ENCODE results near the gene PTPRN2.
"Not testable (repeated sequence)": the region's sequence is repeated elsewhere in the genome, so short reads cannot be mapped to it uniquely, and the experiment has no call there.

PTPRN2 gene

DNA sequence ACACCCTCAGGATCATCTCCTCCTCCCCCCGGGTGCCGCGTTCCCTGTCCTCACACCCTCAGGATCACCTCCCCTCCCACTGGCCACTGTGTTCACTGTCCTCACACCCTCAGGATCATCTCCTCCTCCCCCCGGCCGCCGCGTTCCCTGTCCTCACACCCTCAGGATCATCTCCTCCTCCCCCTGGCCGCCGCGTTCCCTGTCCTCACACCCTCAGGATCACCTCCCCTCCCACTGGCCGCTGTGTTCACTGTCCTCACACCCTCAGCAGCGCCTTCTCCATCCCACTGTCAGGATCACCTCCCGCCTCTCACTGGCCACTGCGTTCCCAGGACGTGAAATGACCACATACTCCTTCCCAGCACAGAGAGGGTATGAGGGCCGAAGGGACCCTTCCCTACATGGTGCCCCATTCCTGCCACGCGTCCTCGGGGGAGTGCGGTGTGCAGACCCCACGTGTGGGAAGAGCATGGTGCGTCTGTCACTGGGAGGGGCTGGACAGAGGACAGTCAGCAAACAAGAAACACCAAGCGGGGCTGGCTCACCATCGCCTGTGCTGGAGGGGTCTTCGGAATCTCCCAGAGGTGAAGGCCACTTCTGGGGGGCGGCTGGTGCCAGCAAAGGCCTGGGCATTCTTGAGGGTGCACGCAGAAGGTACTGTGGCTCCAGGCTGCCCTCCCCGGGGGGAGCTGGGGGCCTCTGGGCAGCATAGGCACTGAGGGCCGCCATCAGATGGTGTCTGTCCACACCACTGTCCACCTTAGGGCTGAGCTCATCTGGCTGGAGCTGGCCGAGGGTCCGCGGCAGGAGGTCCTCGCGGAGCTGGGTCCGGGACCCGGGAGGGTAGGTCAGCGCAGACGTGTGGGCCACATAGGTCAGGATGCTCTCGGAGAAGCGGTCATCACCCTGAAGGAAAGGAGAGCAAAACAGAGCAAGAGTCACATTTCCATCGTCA is 421.0 kb downstream of the PTPRN2 start:
- H3K4me3 ChIP-seq (ENCODE audit: low read depth, low read length) = no peak overlapping the region
- TF ChIP-seq, protein P1, sequence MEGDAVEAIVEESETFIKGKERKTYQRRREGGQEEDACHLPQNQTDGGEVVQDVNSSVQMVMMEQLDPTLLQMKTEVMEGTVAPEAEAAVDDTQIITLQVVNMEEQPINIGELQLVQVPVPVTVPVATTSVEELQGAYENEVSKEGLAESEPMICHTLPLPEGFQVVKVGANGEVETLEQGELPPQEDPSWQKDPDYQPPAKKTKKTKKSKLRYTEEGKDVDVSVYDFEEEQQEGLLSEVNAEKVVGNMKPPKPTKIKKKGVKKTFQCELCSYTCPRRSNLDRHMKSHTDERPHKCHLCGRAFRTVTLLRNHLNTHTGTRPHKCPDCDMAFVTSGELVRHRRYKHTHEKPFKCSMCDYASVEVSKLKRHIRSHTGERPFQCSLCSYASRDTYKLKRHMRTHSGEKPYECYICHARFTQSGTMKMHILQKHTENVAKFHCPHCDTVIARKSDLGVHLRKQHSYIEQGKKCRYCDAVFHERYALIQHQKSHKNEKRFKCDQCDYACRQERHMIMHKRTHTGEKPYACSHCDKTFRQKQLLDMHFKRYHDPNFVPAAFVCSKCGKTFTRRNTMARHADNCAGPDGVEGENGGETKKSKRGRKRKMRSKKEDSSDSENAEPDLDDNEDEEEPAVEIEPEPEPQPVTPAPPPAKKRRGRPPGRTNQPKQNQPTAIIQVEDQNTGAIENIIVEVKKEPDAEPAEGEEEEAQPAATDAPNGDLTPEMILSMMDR (IDR thresholded peaks at IDR 0.05; ENCODE audit: borderline replicate concordance, insufficient read depth, low read depth, low read length) = no peak

DNA sequence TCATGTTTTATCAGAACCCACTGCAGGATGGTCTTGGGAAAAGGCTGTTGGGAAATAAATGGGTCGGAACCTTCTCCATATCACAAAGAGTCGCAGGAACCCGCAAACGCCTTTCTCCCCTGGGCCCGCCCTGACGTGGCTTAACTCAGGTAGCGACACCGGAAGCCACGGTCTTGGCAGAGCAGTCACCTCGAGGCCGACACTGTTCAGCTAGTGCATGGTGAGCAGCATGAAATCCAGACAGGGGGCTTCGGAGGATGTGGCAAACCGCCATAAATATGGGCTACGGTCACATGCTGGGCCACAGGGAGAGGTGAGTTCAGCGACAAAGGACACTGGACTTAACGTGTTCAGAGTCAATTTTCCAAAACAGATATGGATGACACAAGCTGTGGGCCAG is 421.9 kb downstream of the PTPRN2 start:
- TF ChIP-seq, protein P1 (IDR thresholded peaks at IDR 0.05; ENCODE audit: borderline replicate concordance, insufficient read depth, low read depth, low read length) = no peak
- no peak overlapping the region for H3K4me3 ChIP-seq (ENCODE audit: low read depth, low read length)

DNA sequence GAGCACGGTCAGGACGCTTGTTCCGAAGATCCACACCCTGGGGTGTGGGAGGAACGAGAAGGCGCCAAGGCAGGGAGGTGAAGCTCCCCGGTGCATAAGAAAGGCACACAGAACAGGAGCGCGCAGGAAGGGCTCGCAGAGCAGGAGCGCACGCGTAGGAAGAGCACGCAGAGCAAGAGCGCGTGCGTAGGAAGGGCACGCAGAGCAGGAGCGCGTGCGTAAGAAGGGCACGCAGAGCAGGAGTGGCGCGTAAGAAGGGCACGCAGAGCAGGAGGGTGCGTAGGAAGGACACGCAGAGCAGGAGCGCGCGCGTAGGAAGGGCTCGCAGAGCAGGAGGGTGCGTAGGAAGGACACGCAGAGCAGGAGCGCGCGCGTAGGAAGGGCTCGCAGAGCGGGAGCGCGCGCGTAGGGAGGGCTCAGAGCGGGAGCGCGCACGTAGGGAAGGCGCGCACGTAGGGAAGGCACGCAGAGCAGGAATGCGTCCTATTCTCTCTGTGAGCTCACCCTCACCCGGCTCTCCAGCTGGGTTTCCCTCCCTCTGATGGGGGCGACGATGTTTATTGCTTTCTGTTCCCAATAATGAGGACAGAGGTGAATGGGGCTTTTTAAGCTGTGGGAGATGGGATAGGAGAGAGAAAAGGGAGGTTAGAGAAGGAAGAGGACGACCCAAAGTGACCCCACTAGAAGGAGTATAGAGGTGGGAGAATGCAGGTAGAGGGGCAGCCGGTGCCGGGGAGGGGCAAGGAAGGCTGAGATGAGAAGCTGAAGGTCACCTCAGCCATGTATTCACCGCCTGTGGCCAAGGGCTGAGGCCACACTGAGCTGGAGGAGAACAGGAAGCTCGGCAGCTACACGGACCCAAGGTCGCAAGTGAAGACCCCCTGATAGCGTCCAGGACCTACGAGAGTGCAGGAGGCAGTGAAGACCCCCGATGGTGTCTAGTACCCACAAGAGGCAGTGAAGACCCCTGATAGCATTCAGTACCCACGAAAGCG is 423.2 kb downstream of the PTPRN2 start:
- no peak overlapping the region for H3K4me3 ChIP-seq (ENCODE audit: low read depth, low read length)
- TF ChIP-seq, protein P1 (IDR thresholded peaks at IDR 0.05; ENCODE audit: borderline replicate concordance, insufficient read depth, low read depth, low read length) = no peak

DNA sequence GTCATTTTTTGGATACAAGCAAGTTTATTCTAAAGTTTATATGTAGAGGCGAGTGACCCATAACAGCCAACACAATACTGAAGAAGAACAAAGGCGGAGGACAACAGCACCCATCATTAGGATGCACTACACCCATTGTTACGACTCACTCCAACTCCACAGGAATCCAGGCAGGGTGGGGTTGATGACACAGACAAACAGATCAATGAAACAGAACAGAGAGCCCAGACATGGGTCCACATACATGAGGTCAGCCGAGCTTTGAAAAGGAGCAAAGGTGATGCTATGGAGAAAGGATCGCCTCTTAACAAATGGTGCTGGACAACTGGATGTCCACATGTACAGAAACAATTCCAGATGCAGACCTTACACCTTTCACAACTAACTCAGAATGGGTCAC is 426.4 kb downstream of the PTPRN2 start:
- H3K4me3 ChIP-seq (ENCODE audit: low read depth, low read length) = no peak overlapping the region
- TF ChIP-seq, protein P1 (IDR thresholded peaks at IDR 0.05; ENCODE audit: borderline replicate concordance, insufficient read depth, low read depth, low read length) = no peak

DNA sequence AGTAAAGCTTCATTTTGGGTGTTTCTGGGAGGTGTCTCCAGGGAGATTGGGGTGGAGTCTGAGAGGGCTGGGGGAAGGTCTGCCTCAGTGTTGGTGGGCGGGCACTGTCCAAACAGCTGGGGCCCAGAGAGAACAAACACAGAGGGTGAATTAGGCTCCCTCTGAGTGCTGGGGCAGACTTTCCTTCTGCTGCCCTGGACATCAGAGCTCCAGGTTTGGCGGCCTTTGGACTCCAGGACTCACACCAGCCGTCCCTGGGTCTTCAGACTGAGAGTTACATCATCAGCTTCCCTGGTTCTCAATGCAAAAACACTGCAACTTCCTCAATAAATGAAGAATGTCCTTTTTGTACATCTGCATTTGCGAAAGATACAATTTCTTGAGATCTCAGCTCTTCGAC is 427.4 kb downstream of the PTPRN2 start:
- TF ChIP-seq, protein P1 (IDR thresholded peaks at IDR 0.05; ENCODE audit: borderline replicate concordance, insufficient read depth, low read depth, low read length) = no peak
- no peak overlapping the region for H3K4me3 ChIP-seq (ENCODE audit: low read depth, low read length)

DNA sequence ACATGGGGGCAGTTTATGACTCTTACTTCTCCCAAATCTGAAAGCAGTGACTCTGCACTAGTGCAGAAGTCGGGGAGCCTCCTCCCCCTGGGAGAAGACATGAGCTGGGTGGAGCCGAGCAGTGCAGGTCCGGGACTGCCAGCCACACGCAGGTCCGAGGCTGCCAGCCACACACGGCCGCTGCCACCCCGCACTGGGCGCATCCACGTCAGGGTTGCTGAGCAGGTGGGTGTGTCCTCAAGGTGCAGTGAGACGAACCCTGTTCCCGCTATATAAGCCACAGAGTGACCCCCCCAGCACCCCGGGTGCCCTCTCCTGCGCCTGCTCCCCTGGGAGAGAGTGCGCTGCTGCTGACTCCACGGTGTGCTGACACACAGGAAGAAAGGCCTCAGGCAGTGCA is 430.2 kb downstream of the PTPRN2 start:
- TF ChIP-seq, protein P1 (IDR thresholded peaks at IDR 0.05; ENCODE audit: borderline replicate concordance, insufficient read depth, low read depth, low read length) = no peak
- no peak overlapping the region for H3K4me3 ChIP-seq (ENCODE audit: low read depth, low read length)

DNA sequence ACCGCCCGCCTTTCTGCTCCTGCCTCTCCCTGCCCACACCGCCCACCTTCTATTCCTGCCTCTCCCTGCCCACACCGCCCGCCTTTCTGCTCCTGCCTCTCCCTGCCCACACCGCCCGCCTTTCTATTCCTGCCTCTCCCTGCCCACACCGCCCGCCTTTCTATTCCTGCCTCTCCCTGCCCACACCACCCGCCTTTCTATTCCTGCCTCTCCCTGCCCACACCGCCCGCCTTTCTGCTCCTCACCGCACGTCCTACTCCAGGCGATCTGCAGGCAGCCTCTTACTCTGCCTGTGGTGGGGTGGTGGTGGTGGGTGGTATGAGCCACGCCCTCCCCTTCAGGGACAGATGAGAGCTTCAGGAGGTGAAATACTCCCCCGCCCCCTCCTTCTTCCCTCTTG is 436.4 kb downstream of the PTPRN2 start:
- H3K4me3 ChIP-seq (ENCODE audit: low read depth, low read length) = not testable (repeated sequence)
